Omental fat pad (tissue), 4 donors: Measurements from ENCODE around the gene KCNJ10. TPM values are rescaled to one million over a fixed set of nuclear protein-coding genes. Genes with fewer than 3 reads are reported as not detected.

Experiments used
- ATAC-seq: fragments of 150-250 bp; one replicate; pipeline ENCODE4 v1.9.1; 2016; ENCODE audit warnings: mild to moderate bottlenecking, moderate library complexity; ENCODE audit not compliant: low FRiP score
- DNase-seq: peaks from one replicate; pipeline ENCODE4 v3.0.0-alpha.2; 2019; ENCODE audit warnings: low spot score
- total RNA-seq, 4 donors: library from RNA; depleted of rRNA; stranded (reverse); fragments of >200 nt; gene quantifications; one replicate each; pipeline ENCODE4 v1.1.0, GENCODE V29; 2016
- TF ChIP-seq, protein P1 (sequence below), 3 donors: fragments of 450-650 bp; IDR thresholded peaks; one replicate each; pipeline ENCODE4 v1.5.1; 2016 to 2017; ENCODE audit warnings: antibody characterized with exemption in 3 of 3, mild to moderate bottlenecking in 3 of 3, moderate library complexity in 2 of 3

Gene KCNJ10
- total RNA-seq, 4 donors from 2014 or later, result not detected

DNA sequence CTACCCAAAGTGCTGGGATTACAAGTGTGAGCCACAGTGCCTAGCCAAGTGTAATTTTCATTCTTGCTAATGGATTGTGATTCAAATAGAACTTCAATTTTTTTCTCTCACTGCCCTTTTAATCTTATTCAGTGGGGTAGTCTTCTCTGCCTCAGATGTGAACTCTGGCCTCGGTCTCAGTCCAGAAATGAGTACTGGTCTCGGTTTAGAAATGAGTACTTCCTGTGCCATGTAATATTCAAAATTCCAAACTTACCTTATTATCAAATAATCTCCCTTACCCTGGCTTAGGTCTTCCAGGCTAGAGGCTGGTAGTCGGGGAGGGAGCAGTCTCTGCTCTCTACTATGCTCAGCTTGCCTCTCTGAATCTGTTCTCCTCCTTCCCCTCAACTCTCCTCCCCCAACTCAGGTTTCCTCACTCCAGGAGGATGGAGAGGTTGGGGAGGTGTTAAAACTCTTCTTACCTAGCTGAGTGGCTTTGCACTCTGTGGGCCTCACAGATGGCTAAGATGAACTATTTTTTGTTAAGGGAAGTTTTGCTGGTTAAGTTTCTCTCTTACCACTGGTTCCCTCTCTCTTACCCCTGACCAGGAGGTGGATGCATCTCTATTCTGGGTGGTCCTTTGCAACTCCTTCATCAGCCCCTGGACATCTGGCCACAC is 111.1 kb downstream of the KCNJ10 start:
- ATAC-seq (no peak), DNase-seq (no peak)
- TF ChIP-seq, protein P1, sequence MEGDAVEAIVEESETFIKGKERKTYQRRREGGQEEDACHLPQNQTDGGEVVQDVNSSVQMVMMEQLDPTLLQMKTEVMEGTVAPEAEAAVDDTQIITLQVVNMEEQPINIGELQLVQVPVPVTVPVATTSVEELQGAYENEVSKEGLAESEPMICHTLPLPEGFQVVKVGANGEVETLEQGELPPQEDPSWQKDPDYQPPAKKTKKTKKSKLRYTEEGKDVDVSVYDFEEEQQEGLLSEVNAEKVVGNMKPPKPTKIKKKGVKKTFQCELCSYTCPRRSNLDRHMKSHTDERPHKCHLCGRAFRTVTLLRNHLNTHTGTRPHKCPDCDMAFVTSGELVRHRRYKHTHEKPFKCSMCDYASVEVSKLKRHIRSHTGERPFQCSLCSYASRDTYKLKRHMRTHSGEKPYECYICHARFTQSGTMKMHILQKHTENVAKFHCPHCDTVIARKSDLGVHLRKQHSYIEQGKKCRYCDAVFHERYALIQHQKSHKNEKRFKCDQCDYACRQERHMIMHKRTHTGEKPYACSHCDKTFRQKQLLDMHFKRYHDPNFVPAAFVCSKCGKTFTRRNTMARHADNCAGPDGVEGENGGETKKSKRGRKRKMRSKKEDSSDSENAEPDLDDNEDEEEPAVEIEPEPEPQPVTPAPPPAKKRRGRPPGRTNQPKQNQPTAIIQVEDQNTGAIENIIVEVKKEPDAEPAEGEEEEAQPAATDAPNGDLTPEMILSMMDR (IDR thresholded peaks at IDR 0.05), result no peak

DNA sequence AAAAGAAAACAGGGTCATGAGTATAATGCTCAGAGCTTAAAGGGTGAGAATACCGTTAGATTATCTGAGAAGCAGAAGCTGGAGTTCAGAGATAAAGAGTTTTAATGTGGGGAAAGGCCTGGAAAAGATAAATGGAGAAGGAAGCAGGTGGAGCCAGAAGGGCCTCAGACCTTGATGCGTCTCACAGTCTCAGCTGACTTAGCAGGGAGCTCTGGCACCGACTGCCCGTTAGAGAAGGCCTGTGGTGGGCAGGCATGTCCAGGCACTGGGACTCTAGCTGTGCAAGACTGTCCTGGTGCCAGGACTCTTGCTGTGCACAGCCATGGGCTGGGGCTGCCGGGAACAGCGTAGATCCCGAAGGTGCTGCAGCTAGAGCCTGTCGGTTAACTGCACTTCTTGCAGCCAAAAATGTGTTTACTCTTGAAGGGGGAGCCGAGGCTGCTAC is 112.1 kb downstream of the KCNJ10 start:
- DNase-seq, result no peak
- ATAC-seq, result no peak
- TF ChIP-seq, protein P1 (IDR thresholded peaks at IDR 0.05), result no peak

DNA sequence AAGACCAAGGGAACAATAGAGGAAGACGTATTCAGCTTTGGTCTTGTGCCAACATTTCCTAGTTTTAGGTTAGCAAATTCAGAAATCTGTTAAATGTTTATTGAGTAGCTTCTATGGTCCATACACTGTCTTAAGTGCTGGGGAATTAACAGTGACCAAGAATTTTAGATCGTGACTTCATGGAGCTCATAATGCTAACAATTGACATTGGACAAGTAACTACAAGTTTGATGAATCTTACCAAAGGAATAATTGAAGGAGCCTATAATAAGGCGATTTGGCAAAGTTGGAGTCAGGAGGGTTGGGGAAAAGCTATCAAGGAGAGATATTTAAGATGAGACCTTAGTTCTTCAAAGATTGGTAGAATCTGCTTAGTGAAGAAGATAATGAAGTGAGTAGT is 114.5 kb downstream of the KCNJ10 start:
- no peak for DNase-seq
- TF ChIP-seq, protein P1 (IDR thresholded peaks at IDR 0.05), result no peak
- ATAC-seq, result no peak

DNA sequence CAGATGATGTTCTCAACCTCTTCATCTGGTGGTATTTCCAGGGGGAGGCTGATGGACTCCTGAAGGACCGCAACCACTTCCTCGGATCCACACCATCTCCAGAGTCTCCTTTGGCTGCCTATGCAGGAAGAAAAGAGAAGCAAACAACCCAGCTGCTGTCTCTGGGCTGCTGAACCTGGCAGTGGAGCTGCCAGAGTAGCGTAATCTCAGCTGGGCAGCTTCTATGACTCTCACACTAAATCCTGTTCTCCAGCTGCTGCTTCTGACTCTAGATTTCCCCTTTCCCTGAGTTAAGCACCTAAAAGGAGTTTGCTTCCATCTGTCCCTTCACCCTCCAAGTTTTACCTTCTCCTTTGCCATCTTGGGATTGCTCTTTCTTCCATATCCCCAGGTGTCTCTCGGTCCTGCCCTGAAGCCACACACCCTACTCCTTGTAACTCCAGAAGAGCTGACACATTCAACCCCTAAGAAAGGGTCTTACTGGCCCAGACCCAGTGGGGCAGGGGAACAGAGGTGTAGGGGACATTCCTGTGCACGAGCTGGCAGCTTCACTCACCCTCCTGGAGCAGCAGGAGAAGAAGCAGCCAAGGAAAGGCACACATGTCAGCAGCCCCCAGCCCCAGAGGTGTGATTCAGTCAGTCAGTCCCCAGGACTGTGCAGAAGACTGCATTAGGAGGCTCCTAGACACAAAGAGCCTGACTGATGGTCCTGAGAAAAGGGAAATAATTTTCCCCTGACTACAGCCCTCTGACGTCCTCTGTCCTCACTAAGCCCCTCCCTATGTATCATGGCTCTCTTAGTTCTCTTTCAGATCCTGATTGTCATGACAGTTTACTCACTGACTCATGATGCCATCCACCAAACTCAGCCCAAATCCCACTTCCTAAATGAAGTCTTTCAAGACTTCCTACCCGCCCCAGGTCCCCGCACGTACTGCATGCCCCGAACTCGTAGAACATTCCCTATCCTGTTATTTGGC is 116.1 kb downstream of the KCNJ10 start, which contains the start of gene SLAMF9:
TSS of gene SLAMF9 (minus strand) at position 702 of the 980 bp plus-strand sequence. CDS start at position 602, 100 bp downstream.
- TF ChIP-seq, protein P1 (IDR thresholded peaks at IDR 0.05), result no peak
- ATAC-seq, result no peak
- no peak for DNase-seq

DNA sequence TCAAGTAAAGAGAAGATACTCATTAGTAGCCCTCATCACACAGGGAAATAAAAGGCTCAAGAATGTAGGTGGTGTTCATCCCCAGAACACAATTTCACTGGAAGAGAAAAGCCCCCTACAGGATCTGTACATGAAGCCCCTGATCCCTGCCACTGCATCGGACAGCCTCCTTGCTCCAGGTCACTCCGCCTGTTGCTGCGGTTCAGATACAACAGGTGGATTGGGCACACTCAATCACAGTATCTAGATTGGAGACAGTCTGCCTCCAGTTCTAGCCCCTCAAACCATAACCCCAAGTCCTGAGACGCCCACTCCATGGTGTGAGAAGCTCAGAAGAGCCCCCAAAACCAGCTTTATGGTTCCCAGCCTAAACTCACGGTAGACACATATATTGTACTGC is 117.0 kb downstream of the KCNJ10 start:
- ATAC-seq (no peak), DNase-seq (no peak)
- TF ChIP-seq, protein P1 (IDR thresholded peaks at IDR 0.05), result no peak

DNA sequence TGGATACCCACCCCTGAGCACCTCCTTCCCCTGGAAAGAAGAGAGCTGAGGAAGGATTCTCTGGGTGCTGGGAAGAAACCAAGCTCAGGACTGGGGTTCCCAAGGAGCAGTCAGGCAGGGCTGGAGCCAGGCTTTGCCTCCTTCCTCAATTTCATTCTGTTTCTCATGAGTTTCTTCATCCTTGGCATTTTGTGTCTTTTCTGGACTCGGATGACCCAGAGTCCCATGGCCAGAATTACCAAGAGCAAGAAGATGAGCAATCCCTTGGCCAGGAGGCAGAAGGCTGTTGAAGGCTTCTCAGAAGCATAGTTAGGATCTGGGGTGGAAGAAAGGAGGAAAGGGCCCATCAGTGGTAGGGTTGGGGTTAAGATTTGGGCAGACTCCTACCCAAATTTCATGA is 118.4 kb downstream of the KCNJ10 start:
- no peak for DNase-seq
- ATAC-seq, result no peak
- TF ChIP-seq, protein P1 (IDR thresholded peaks at IDR 0.05), result no peak
